ENCODE results near the gene SSTR3.

SSTR3 gene

DNA sequence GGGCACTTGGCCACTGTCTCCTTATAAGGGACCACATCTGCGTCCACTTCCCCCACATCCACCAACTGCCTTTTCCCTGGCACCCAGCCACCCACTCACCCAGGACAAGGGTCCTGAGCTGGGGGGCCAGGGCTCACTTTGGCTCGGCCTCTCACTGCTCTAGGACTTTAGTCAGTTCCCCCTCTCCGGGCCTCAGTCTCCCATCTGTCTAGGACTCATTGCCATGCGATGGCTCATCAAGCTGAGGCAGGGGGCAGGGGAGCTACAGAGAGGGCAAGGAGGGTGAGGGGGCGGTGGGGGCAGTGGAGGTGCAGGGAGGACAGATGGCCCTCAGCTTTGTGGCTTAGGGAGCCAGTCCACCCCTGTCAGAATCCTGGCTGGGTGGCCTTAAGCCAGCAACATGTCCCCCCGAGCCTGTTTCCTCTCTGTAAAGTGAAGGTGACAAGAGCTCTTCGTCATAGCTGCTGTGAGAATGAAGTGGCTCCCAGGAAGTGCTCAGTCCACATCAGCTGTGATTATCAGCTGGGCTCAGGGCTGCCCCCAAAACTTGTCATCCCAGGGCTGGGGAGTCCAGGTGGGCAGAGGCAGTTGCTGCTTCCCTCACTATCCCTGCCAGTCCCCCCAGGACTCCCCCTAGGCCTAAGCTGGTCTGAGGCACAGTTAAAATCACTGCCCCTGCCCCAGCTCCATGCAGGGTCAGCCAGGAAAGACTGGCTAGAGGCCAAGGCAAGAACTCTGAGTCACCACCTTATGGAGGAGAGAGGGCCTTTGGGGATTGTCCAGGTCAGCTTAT lies 16.9 kb upstream of the SSTR3 start:
- DNase-seq (ENCODE audit: low spot score): no peak

GRCh38 chr22:37228106-37229011 lies 16.1 kb upstream of the SSTR3 start:
- peak; percentile 29 for DNase-seq (ENCODE audit: low spot score)

DNA sequence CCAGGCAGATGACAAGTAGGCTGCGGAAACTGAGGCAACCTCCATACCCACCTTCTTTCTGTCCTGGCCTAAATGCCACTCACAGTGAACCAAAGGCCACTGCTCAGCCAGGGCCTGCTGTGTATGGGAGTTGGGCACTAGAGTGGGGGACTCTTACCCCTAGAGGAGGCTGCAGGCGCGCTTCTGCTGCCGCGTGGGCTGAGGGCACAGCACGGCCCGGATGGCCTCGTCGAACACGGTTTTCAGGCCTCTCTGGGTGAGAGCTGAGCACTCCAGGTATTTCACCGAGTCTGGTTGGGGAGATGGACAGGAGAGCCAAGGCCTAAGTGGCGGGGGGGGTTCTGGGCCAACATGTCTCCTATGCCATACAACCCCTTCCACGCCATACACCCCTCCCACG lies 14.2 kb upstream of the SSTR3 start:
- DNase-seq (ENCODE audit: low spot score): no peak

DNA sequence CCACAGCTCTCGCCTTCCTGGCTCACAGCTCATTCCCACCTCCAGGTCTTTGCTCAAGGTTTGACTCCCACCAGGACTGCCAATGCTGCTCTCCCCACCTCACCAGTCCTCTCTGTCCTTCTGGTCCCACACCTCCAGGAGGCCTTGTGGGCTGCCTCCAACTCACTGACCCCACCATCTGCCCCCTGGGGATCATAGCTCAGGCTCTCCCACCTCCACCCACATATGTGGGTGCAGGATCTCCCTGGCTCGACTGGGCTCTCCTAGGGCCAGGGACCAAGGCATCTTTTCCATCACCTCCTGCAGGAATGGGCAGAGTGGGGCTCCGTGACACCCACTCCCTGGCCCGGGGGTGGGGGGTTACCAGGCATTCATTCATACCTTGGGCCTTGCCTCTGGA lies 13.8 kb upstream of the SSTR3 start:
- DNase-seq (ENCODE audit: low spot score): no peak

DNA sequence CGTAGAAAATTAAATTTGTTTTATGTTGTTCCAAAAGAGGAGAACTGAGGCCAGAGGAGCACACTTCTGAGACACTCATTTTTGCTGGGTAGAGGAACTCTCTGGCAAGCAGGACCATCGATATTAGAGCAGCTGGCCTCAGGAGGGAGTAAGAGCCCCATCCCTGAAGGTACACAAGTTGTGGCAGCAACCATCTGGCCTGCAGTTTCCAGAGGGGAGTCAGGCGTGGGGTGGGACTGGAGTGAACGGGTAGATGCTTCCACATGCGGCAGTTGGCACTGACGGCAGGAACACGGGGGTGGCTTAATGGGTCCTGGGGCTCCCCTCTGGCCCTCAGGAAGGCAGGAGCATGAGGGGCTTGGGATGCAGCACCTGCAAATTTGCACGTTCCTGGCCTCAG lies 13.2 kb upstream of the SSTR3 start:
- DNase-seq (ENCODE audit: low spot score): no peak

DNA sequence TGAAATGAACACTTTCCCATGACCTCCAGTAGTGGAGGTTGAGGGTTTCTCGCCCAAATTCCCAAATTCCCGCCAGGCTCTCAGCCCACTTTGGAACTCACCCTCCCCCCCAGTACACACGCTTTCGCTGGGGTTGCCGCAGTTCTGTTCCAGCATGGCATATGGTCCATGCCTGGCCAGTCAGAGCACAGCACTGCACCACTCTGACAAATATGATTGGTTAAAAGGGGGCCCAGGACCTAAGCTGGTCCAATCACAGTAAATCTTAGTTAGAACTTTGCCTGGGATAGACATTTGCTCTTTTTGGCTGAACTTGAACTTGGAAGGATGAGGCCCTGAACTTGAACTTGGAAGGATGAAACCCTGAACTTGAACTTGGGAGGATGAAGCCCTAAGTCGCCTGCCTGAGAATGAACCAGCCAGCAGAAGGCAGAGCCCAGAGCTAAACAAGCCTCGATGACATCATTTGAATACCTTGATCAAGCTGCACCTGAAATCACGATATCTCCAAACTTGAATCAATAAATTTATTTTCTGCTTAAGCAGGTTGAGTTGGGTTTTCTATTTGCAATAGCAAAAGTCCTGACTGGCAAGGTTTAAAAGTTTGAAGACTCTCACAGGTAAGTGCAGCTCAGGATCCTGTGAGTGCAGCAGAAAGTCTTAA lies 12.6 kb upstream of the SSTR3 start:
- no peak for DNase-seq (ENCODE audit: low spot score)

GRCh38 chr22:37223965-37224551 lies 11.8 kb upstream of the SSTR3 start:
- no peak for DNase-seq (ENCODE audit: low spot score)

GRCh38 chr22:37222440-37222971 lies 10.2 kb upstream of the SSTR3 start:
- DNase-seq (ENCODE audit: low spot score): no peak

- no peak for DNase-seq (ENCODE audit: low spot score)
Measured at GRCh38 chr22:37221424-37222333, 9.4 kb upstream of the SSTR3 start.

GRCh38 chr22:37220543-37220981 lies 8.3 kb upstream of the SSTR3 start:
- DNase-seq (ENCODE audit: low spot score): no peak

- no peak for DNase-seq (ENCODE audit: low spot score)
Measured at GRCh38 chr22:37219533-37219932, 7.3 kb upstream of the SSTR3 start.

DNA sequence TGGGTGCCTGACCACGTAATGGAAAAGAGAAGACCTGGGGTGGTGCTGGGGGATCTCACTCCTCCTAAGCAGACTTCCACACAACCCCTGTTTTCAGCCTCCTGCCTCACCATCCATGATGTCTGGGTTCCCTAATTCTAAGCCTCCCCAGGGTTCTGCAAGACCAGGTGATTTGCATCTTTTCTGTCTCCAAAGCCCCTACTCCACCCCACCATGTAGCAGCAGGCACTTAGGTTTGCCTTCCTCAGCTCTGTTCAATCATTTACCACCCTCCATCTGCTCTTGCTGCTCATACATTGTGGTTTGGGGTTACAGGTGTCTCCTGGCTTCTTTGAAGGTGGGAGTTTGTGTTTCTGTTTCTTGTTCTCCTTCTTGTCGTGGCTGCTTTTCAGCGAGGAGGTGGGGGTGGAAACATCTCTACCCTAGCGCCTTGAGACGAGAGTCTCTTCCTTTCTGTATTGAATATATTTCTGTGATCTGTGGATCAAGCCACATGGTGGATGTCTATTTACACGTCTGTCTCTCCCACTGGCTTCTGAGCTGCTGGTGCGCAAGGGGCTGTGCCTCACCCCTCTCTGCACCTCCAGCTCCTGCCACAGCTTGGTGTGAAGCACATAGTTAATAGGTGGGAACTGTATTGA lies 6.6 kb upstream of the SSTR3 start:
- DNase-seq (ENCODE audit: low spot score): no peak

DNA sequence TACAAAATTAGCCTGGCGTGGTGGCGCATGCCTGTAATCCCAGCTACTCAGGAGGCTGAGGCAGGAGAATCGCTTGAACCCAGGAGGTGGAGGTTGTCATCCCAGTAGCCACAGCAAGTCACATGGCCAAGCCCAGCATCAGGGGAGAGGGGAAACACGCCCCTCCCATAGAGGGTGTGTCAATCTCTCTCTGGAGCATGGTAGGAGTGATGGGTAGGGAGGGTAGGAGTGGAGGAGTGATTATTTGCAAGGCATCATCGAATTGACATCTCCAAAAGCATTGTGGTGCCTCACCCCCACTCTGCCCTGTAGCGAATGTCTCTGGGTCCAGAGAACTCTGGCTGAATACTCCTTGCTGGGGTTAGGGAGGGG lies 6.1 kb upstream of the SSTR3 start:
- no peak for DNase-seq (ENCODE audit: low spot score)

DNA sequence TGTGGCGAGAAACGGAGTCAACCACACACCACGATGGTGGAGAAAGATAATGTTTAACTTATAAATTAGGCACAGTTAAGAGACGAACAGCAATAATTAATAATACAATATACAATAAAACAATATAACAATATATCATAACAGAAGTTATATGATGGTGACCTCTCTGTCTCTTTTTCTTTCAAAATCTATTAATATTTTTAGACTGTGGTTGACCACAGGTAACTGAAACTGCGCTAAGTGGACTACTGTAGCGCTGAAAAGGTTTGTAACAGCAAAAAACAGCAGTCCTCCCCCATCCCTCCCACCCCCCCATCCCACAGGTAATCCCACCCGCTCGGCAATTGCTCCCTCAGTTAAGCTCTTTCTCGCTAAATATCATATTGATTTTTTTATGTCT lies 3.6 kb upstream of the SSTR3 start:
- no peak for DNase-seq (ENCODE audit: low spot score)

DNA sequence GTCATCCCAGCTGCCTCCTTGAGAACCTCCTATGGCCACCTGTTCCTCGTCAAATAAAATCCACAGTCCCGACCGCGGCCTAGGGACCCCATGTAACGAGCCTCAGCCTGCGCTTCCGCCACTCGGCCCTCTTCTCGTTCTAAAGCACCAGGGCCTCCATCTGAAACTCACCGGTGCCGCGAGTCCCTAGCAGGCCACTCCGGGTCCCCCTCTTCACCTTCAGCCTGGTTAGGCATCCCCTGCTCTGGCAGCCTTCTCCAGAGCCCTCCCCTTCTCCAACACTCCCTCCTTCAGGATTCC lies 2.4 kb upstream of the SSTR3 start:
- no peak for DNase-seq (ENCODE audit: low spot score)

DNA sequence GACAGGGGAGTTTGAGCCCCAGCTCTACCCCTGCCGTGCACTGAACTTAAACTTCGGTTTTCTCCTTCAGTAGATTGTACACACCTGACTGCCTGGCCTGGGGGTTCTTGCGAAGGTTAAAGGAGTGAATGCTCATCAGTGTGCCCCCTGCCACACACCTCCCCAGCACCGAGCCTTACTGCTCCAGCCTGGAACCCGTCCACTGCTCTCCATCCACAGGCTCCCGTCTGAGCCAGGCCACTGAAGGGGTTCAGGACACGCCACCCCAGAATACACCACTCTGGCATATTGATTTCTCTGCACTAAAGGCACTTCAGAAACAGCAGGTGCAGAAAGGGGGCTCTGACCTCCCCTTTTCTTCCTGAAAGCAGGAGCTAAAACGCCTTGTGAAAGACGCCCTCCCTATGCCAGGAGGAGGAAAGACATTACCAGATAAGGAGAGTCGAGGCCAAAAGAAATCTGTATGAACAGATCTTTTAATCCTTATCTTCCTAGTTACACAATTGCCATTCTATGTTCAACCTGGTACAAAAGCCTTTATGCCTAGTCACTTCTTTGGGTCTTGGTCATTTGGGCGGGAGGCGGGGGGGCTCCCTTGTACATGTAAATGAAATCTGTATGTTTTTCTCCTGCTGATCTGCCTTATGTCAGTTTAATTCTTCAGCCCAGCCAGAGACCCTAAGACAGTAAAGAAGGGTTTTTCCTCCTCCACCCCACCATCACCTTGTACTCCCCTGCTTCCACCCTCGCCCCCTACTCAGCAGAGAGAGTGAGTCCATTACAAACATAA lies 1.9 kb upstream of the SSTR3 start:
- DNase-seq (ENCODE audit: low spot score): no peak

DNA sequence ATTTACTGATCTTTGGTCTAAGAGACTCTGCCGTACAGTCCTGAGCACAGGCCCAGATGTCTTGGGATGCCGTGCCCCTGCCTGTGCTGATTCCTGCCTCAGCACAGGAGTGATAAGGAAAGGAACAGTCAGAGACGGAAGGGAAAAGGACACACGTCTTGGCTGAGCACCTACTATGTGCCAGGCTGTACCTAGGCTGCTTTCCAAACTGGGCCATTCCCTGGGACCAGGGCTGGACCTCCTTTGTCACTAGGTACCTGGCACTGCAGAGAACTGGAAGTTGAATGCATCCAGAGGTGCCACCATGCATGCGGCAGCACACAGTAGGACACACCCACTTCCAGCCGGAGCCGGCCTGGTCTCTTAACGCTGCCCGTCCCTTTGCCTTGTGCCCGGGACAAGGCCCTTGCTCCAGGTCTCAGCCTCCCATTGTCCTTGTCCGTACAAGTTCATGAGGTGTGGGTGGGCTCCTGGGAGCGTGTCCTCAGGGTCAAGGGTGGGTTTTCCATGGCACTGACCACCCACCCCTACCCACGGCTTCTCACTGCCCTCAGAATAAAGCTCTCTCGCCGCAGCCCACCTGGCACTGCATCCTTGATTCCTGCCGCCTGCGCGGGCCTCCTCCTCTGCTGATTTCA lies 1.1 kb upstream of the SSTR3 start:
- DNase-seq (ENCODE audit: low spot score): no peak

DNA sequence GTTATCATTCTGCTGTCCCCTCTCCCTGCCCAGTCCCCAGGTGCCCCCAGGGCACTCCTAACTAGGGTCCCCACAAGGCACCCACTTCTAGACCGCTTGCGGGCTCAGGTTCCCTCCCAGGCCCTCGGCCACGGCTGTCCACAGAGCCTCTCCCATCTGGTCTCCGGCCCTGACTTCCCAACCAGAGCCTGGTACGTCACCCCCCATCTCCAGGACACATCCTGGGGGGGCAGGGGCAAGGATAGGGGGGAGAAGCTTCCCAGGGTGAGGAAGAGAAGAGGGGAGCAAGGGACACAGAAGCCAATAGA lies 457 bp downstream of the SSTR3 start:
- DNase-seq (ENCODE audit: low spot score): no peak

- DNase-seq (ENCODE audit: low spot score): no peak
Measured at GRCh38 chr22:37211075-37211865, 1.0 kb downstream of the SSTR3 start.
